PFSK-1 (cell line): ENCODE data around the gene MYO1F.

Source experiments
- FOXP2 ChIP-seq: optimal IDR thresholded peaks from 2 replicates; pipeline ENCODE3; 2011; ENCODE audit warnings: borderline replicate concordance, control low read depth, inconsistent platforms; ENCODE audit not compliant: insufficient read depth; ENCODE audit errors: extremely low read length, extremely low read depth
- POLR2AphosphoS5 ChIP-seq: IDR thresholded peaks from 2 replicates; pipeline ENCODE4 v1.6.1; 2012; ENCODE audit warnings: low read depth, mild to moderate bottlenecking, control low read depth, low read length, moderate library complexity
- REST ChIP-seq, 2 experiments: IDR thresholded peaks; 2 replicates each; pipeline versions ENCODE4 v1.6.1 to v1.8.0; 2011 to 2012; ENCODE audit warnings: low read depth in 2 of 2, low read length in 2 of 2, control low read depth in 1 of 2, inconsistent platforms in 1 of 2, mild to moderate bottlenecking in 1 of 2, moderate library complexity in 1 of 2; ENCODE audit not compliant: insufficient read depth in 1 of 2
- SIN3A ChIP-seq: IDR thresholded peaks from 2 replicates; pipeline ENCODE4 v1.6.1; 2012; ENCODE audit warnings: mild to moderate bottlenecking, low read length, moderate library complexity, borderline replicate concordance; ENCODE audit not compliant: insufficient read depth
- TAF1 ChIP-seq: IDR thresholded peaks from 2 replicates; pipeline ENCODE4 v1.6.1; 2012; ENCODE audit warnings: low read length, control low read depth, borderline replicate concordance; ENCODE audit not compliant: insufficient read depth

The MYO1F gene

DNA sequence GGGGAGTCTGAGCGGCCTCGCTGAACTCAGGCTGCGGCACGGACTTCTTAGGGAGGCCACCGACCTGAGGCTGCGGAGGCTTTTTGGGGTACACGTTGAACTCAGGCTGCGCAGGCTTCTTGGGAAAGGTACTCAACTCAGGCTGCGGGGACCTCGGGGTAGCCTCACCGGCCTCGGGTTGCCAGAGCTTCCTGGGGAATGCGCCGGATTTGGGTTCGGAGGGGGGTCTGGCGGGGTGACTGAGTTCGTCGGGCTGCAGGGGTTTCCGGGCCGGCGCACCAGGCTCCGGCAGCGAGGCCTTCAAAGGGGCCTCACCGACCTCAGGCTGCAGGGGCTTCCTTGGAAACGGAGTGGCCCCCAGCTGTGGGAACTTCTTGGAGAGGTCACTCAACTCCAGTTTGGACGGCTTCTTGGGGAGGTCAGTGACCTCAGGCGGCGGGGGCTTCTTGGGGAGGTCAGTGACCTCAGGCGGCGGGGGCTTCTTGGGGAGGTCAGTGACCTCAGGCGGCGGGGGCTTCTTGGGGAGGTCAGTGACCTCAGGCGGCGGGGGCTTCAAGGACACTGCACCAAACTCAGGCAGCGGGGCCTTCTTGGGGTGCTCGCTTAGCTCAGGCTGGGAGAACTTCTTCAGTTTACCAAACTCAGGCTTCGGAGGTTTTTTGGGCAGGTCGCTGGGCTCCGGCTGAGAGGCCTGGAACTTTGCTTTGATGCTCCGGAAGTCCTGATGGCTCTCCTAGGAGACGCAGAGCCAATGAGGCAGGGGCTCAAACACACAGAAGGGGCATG, 78.0 kb downstream of the MYO1F start:
- TF ChIP-seq SIN3A (no peak), REST (IDR thresholded peaks at IDR 0.05; ENCODE audit: insufficient read depth in 1 of 2, low read depth in 2 of 2, low read length in 2 of 2) (no peak), TAF1 (no peak), FOXP2 (no peak), POLR2AphosphoS5 (no peak)

- no peak for TF ChIP-seq FOXP2
- TF ChIP-seq POLR2AphosphoS5, result no peak
- no peak for TF ChIP-seq SIN3A
- no peak for TF ChIP-seq REST (IDR thresholded peaks at IDR 0.05; ENCODE audit: insufficient read depth in 1 of 2, low read depth in 2 of 2, low read length in 2 of 2)
- no peak for TF ChIP-seq TAF1
Measured at GRCh38 chr19:8498295-8498694, 78.9 kb downstream of the MYO1F start.

DNA sequence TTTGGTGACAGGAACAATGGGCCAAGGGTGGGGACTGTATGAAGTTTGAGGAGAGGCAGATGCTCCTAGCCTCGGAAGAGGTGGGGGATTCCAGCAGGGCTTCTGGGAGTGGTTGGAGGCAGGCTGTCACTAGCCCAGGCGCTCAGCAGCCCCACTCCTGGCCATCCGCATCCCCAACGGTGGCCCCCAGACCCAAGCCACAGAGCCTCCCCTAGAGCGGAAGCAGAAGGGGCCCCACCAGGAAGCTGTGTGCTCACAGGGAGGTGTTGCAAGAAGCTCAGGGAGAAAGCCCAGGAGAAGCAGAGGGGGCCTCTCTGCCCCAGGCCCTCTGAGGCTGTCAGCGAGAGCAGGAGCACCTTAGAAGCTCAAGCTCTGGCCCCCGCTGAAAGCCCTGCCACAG, 83.1 kb downstream of the MYO1F start:
- TF ChIP-seq POLR2AphosphoS5, result no peak

DNA sequence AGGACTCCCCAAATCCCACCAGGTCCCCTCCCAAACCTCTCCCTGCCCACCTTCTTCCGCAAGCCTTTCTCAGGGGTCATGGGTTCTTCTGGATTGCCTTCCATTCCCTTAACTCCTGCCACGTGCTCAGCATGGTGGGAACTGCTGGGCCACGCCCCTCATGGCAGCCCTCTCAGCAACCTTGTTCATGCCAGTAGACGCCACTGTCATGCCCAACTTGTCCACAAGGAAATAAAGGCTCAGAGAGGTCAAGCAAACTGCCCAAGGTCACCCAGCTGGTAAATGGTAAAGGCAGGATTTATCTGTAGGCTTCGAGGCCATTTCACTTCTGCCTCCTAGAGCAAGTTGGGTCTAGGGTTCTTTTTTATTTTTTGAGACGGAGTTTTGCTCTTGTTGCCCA, 85.7 kb downstream of the MYO1F start:
- TF ChIP-seq TAF1 (no peak), REST (IDR thresholded peaks at IDR 0.05; ENCODE audit: insufficient read depth in 1 of 2, low read depth in 2 of 2, low read length in 2 of 2) (no peak), SIN3A (no peak), POLR2AphosphoS5 (no peak), FOXP2 (no peak)

DNA sequence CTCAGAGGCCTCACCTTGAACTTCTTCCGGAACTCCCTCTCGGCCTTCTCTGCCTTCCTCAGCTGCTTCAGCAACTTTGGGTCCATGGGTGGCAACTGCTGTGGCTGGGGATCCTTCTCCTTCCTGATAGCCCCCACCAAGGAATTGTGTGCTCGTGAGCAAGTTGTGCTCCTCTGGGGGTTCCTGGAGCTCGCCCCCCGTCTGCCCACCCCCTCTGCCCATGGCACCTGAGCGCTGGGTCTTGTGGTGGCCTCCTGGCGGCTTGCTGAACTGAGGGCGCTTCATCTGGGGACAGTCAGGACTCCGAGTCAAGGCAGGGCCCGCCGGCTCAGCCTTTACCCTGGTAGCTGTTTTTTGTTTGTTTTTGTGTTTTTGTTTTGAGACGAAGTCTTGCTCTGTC, 86.4 kb downstream of the MYO1F start:
- TF ChIP-seq REST (IDR thresholded peaks at IDR 0.05; ENCODE audit: insufficient read depth in 1 of 2, low read depth in 2 of 2, low read length in 2 of 2) (no peak), SIN3A (no peak), FOXP2 (no peak), TAF1 (no peak), POLR2AphosphoS5 (no peak)
